Effector memory CD4-positive, alpha-beta T cell (primary cell): ENCODE measurements around the gene EYS.

Source experiments
- DNase-seq, 3 donors: peaks; one replicate each; pipeline ENCODE4 v3.0.0-alpha.2; 2020
- H3K27ac ChIP-seq: 2 replicates; pipeline ENCODE4 v1.7.0; 2013; ENCODE audit warnings: mild to moderate bottlenecking, low read length, moderate library complexity; ENCODE audit not compliant: insufficient read depth, poor library complexity, severe bottlenecking
- H3K27me3 ChIP-seq: replicated peaks from 2 replicates; pipeline ENCODE4 v1.7.0; 2013; ENCODE audit warnings: mild to moderate bottlenecking, low read length; ENCODE audit not compliant: insufficient read depth, control insufficient read depth, poor library complexity, severe bottlenecking
- H3K36me3 ChIP-seq: 2 replicates; pipeline ENCODE4 v1.7.0; 2013; ENCODE audit warnings: mild to moderate bottlenecking, low read length, moderate library complexity; ENCODE audit not compliant: control insufficient read depth, insufficient read depth
- H3K4me1 ChIP-seq: 2 replicates; pipeline ENCODE4 v1.7.0; 2013; ENCODE audit warnings: low read length, mild to moderate bottlenecking; ENCODE audit not compliant: control insufficient read depth, insufficient read depth, poor library complexity, severe bottlenecking
- H3K4me3 ChIP-seq: 2 replicates; pipeline ENCODE4 v1.7.0; 2013; ENCODE audit warnings: low read length, low read depth, mild to moderate bottlenecking; ENCODE audit not compliant: insufficient read depth, poor library complexity, severe bottlenecking
- H3K9me3 ChIP-seq: 2 replicates; pipeline ENCODE4 v1.7.0; 2013; ENCODE audit warnings: mild to moderate bottlenecking, low read length, moderate library complexity; ENCODE audit not compliant: control insufficient read depth

Gene EYS

GRCh38 chr6:64691064-64691463 lies 1016.0 kb downstream of the EYS start:
- no peak overlapping the region for H3K27ac ChIP-seq
- no peaks in the 10 kb centered on the region for H3K27me3 ChIP-seq
- no peaks in the 10 kb centered on the region for H3K4me1 ChIP-seq
- no peak overlapping the region for H3K4me3 ChIP-seq
- no peak for DNase-seq
- no peaks in the 10 kb centered on the region for H3K36me3 ChIP-seq
- no peaks in the 10 kb centered on the region for H3K9me3 ChIP-seq

GRCh38 chr6:64685401-64685800 lies 1021.6 kb downstream of the EYS start:
- no peak overlapping the region for H3K4me3 ChIP-seq
- no peaks in the 10 kb centered on the region for H3K36me3 ChIP-seq
- DNase-seq: no peak
- H3K27me3 ChIP-seq: no peaks in the 10 kb centered on the region
- H3K4me1 ChIP-seq: no peaks in the 10 kb centered on the region
- no peaks in the 10 kb centered on the region for H3K9me3 ChIP-seq
- no peak overlapping the region for H3K27ac ChIP-seq

GRCh38 chr6:64683682-64684081 lies 1023.3 kb downstream of the EYS start:
- no peak overlapping the region for H3K27ac ChIP-seq
- H3K36me3 ChIP-seq: no peaks in the 10 kb centered on the region
- DNase-seq: no peak

GRCh38 chr6:64681416-64682160 lies 1025.4 kb downstream of the EYS start:
- no peaks in the 10 kb centered on the region for H3K4me1 ChIP-seq
- no peaks in the 10 kb centered on the region for H3K27me3 ChIP-seq
- DNase-seq: no peak

More at GRCh38 chr6:64683682-64684081, 1023.3 kb downstream of the EYS start:
- H3K4me1 ChIP-seq: no peaks in the 10 kb centered on the region
- no peaks in the 10 kb centered on the region for H3K9me3 ChIP-seq
- H3K4me3 ChIP-seq: no peak overlapping the region
- H3K27me3 ChIP-seq: no peaks in the 10 kb centered on the region

GRCh38 chr6:64680446-64680845 lies 1026.6 kb downstream of the EYS start:
- Histone ChIP-seq H3K27ac (no peak overlapping the region), H3K9me3 (no peaks in the 10 kb centered on the region), H3K36me3 (no peaks in the 10 kb centered on the region), H3K4me3 (no peak overlapping the region), H3K27me3 (no peaks in the 10 kb centered on the region), H3K4me1 (no peaks in the 10 kb centered on the region)
- DNase-seq: no peak

More at GRCh38 chr6:64681416-64682160, 1025.4 kb downstream of the EYS start:
- H3K4me3 ChIP-seq: no peak overlapping the region
- H3K27ac ChIP-seq: no peak overlapping the region
- no peaks in the 10 kb centered on the region for H3K36me3 ChIP-seq
- no peaks in the 10 kb centered on the region for H3K9me3 ChIP-seq

- no peak for DNase-seq
Observed at GRCh38 chr6:64679416-64679815, 1027.6 kb downstream of the EYS start.

GRCh38 chr6:64672651-64673050 lies 1034.4 kb downstream of the EYS start:
- Histone ChIP-seq H3K27ac (no peak overlapping the region), H3K27me3 (no peaks in the 10 kb centered on the region), H3K4me3 (no peak overlapping the region), H3K4me1 (no peaks in the 10 kb centered on the region), H3K36me3 (no peaks in the 10 kb centered on the region), H3K9me3 (no peaks in the 10 kb centered on the region)
- no peak for DNase-seq

More at GRCh38 chr6:64679416-64679815, 1027.6 kb downstream of the EYS start:
- H3K4me1 ChIP-seq: no peaks in the 10 kb centered on the region
- H3K27me3 ChIP-seq: no peaks in the 10 kb centered on the region
- no peak overlapping the region for H3K4me3 ChIP-seq
- H3K36me3 ChIP-seq: no peaks in the 10 kb centered on the region
- H3K27ac ChIP-seq: no peak overlapping the region
- no peaks in the 10 kb centered on the region for H3K9me3 ChIP-seq

- Histone ChIP-seq H3K27ac (no peak overlapping the region), H3K9me3 (no peaks in the 10 kb centered on the region), H3K27me3 (no peaks in the 10 kb centered on the region), H3K4me3 (no peak overlapping the region), H3K4me1 (no peaks in the 10 kb centered on the region), H3K36me3 (no peaks in the 10 kb centered on the region)
- no peak for DNase-seq
Observed at GRCh38 chr6:64672131-64672530, 1034.9 kb downstream of the EYS start.

GRCh38 chr6:64665137-64665536 lies 1041.9 kb downstream of the EYS start:
- Histone ChIP-seq H3K9me3 (no peaks in the 10 kb centered on the region), H3K4me1 (no peaks in the 10 kb centered on the region), H3K27ac (no peak overlapping the region), H3K27me3 (no peaks in the 10 kb centered on the region), H3K36me3 (no peaks in the 10 kb centered on the region), H3K4me3 (no peak overlapping the region)
- DNase-seq: no peak

GRCh38 chr6:64664480-64664879 lies 1042.5 kb downstream of the EYS start:
- no peak for DNase-seq
- H3K4me1 ChIP-seq: no peaks in the 10 kb centered on the region
- H3K9me3 ChIP-seq: no peaks in the 10 kb centered on the region
- no peaks in the 10 kb centered on the region for H3K27me3 ChIP-seq
- H3K27ac ChIP-seq: no peak overlapping the region
- no peak overlapping the region for H3K4me3 ChIP-seq
- no peaks in the 10 kb centered on the region for H3K36me3 ChIP-seq
